ENCODE data around the gene SIN3A.

Gene SIN3A

GRCh38 chr15:75416584-75416983 lies 34.9 kb downstream of the SIN3A start:
- no peaks in the 10 kb centered on the region for H3K4me1 ChIP-seq (ENCODE audit: control insufficient read depth, insufficient read depth, low read depth, low read length)
- no peaks in the 10 kb centered on the region for H3K27me3 ChIP-seq (ENCODE audit: control insufficient read depth in 1 of 2, insufficient read depth in 1 of 2, low read length in 2 of 2)
- H3K9ac ChIP-seq (ENCODE audit: low read length) = no peak overlapping the region
- H2BK5ac ChIP-seq (ENCODE audit: low read depth, low read length, poor library complexity, severe bottlenecking) = no peak overlapping the region
- no peak overlapping the region for H4K8ac ChIP-seq (ENCODE audit: low read length)
- no peak overlapping the region for H4K91ac ChIP-seq (ENCODE audit: low read length)
- H3K18ac ChIP-seq (ENCODE audit: low read depth in 1 of 2, low read length in 2 of 2) = no peak overlapping the region
- H3K9me3 ChIP-seq (ENCODE audit: control insufficient read depth, low read length) = no peaks in the 10 kb centered on the region
- WGBS = 100% methylated on average over 1 of the region's 1 CpG
- H3K4me3 ChIP-seq (ENCODE audit: insufficient read depth in 1 of 2, low read depth in 1 of 2, low read length in 2 of 2) = no peak overlapping the region
- no peak overlapping the region for H2BK12ac ChIP-seq (ENCODE audit: low read length in 2 of 2)
- no peak overlapping the region for H2BK15ac ChIP-seq (ENCODE audit: low read depth, poor library complexity, severe bottlenecking)
- H2AK5ac ChIP-seq (ENCODE audit: low read length, severe bottlenecking) = no peak overlapping the region
- H3K4ac ChIP-seq (ENCODE audit: low read depth in 1 of 2, low read length in 2 of 2) = no peak overlapping the region
- H3K36me3 ChIP-seq (ENCODE audit: control insufficient read depth in 1 of 2, insufficient read depth in 2 of 2, low read depth in 1 of 2, low read length in 2 of 2) = peaks cover 16 to 47% of the 10 kb centered on the region in 2 experiments
- H2BK120ac ChIP-seq (ENCODE audit: low read depth, low read length) = no peak overlapping the region
- no peak overlapping the region for H3K23ac ChIP-seq (ENCODE audit: low read length in 2 of 2)
- peaks cover 19% of the 10 kb centered on the region for H3K79me1 ChIP-seq (replicated peaks; ENCODE audit: low read length, poor library complexity, severe bottlenecking)
- no peak overlapping the region for H3K14ac ChIP-seq (ENCODE audit: low read length in 2 of 2)
- no peak overlapping the region for H3K4me2 ChIP-seq (ENCODE audit: low read length, poor library complexity, severe bottlenecking)
- no peak overlapping the region for H2AFZ ChIP-seq (ENCODE audit: low read depth, low read length)
- H3K27ac ChIP-seq (ENCODE audit: low read length, poor library complexity, severe bottlenecking) = no peak overlapping the region
- DNase-seq = no peak

- Histone ChIP-seq H4K8ac (ENCODE audit: low read length) (no peak overlapping the region), H4K91ac (ENCODE audit: low read length) (no peak overlapping the region), H3K18ac (ENCODE audit: low read depth in 1 of 2, low read length in 2 of 2) (no peak overlapping the region), H3K9ac (ENCODE audit: low read length) (no peak overlapping the region), H2AFZ (ENCODE audit: low read depth, low read length) (no peak overlapping the region), H3K14ac (ENCODE audit: low read length in 2 of 2) (no peak overlapping the region), H3K9me3 (ENCODE audit: control insufficient read depth, low read length) (no peaks in the 10 kb centered on the region), H3K27ac (ENCODE audit: low read length, poor library complexity, severe bottlenecking) (no peak overlapping the region), H3K79me1 (replicated peaks; ENCODE audit: low read length, poor library complexity, severe bottlenecking) (peaks cover 17% of the 10 kb centered on the region), H3K4me1 (ENCODE audit: control insufficient read depth, insufficient read depth, low read depth, low read length) (no peaks in the 10 kb centered on the region), H3K23ac (ENCODE audit: low read length in 2 of 2) (no peak overlapping the region), H2BK12ac (ENCODE audit: low read length in 2 of 2) (no peak overlapping the region), H2BK120ac (ENCODE audit: low read depth, low read length) (no peak overlapping the region), H3K36me3 (ENCODE audit: control insufficient read depth in 1 of 2, insufficient read depth in 2 of 2, low read depth in 1 of 2, low read length in 2 of 2) (peaks cover 25 to 89% of the 10 kb centered on the region in 2 experiments), H3K27me3 (ENCODE audit: control insufficient read depth in 1 of 2, insufficient read depth in 1 of 2, low read length in 2 of 2) (no peaks in the 10 kb centered on the region), H2BK15ac (ENCODE audit: low read depth, poor library complexity, severe bottlenecking) (no peak overlapping the region), H3K4ac (ENCODE audit: low read depth in 1 of 2, low read length in 2 of 2) (no peak overlapping the region), H2AK5ac (ENCODE audit: low read length, severe bottlenecking) (no peak overlapping the region), H2BK5ac (ENCODE audit: low read depth, low read length, poor library complexity, severe bottlenecking) (no peak overlapping the region), H3K4me2 (ENCODE audit: low read length, poor library complexity, severe bottlenecking) (no peak overlapping the region), H3K4me3 (ENCODE audit: insufficient read depth in 1 of 2, low read depth in 1 of 2, low read length in 2 of 2) (no peak overlapping the region)
- 94% methylated on average over 6 of the region's 6 CpGs for WGBS
- no peak for DNase-seq
Measured at GRCh38 chr15:75410196-75410595, 41.3 kb downstream of the SIN3A start.

- Histone ChIP-seq H2AK5ac (ENCODE audit: low read length, severe bottlenecking) (no peak overlapping the region), H3K27ac (ENCODE audit: low read length, poor library complexity, severe bottlenecking) (no peak overlapping the region), H2AFZ (ENCODE audit: low read depth, low read length) (no peak overlapping the region), H3K79me1 (replicated peaks; ENCODE audit: low read length, poor library complexity, severe bottlenecking) (peaks cover 17% of the 10 kb centered on the region), H2BK12ac (ENCODE audit: low read length in 2 of 2) (no peak overlapping the region), H3K14ac (ENCODE audit: low read length in 2 of 2) (no peak overlapping the region), H2BK120ac (ENCODE audit: low read depth, low read length) (no peak overlapping the region), H2BK5ac (ENCODE audit: low read depth, low read length, poor library complexity, severe bottlenecking) (no peak overlapping the region), H4K91ac (ENCODE audit: low read length) (no peak overlapping the region), H3K9ac (ENCODE audit: low read length) (no peak overlapping the region), H3K4me3 (ENCODE audit: insufficient read depth in 1 of 2, low read depth in 1 of 2, low read length in 2 of 2) (no peak overlapping the region), H3K9me3 (ENCODE audit: control insufficient read depth, low read length) (no peaks in the 10 kb centered on the region), H3K27me3 (ENCODE audit: control insufficient read depth in 1 of 2, insufficient read depth in 1 of 2, low read length in 2 of 2) (no peaks in the 10 kb centered on the region), H3K23ac (ENCODE audit: low read length in 2 of 2) (no peak overlapping the region), H3K36me3 (ENCODE audit: control insufficient read depth in 1 of 2, insufficient read depth in 2 of 2, low read depth in 1 of 2, low read length in 2 of 2) (peaks cover 33 to 86% of the 10 kb centered on the region in 2 experiments), H4K8ac (ENCODE audit: low read length) (no peak overlapping the region), H3K4ac (ENCODE audit: low read depth in 1 of 2, low read length in 2 of 2) (no peak overlapping the region), H3K4me2 (ENCODE audit: low read length, poor library complexity, severe bottlenecking) (no peak overlapping the region), H2BK15ac (ENCODE audit: low read depth, poor library complexity, severe bottlenecking) (no peak overlapping the region), H3K4me1 (ENCODE audit: control insufficient read depth, insufficient read depth, low read depth, low read length) (no peaks in the 10 kb centered on the region), H3K18ac (ENCODE audit: low read depth in 1 of 2, low read length in 2 of 2) (no peak overlapping the region)
- WGBS = 100% methylated on average over 1 of the region's 1 CpG
- DNase-seq = no peak
Measured at GRCh38 chr15:75407083-75407482, 44.4 kb downstream of the SIN3A start.

- H3K9me3 ChIP-seq (ENCODE audit: control insufficient read depth, low read length) = no peaks in the 10 kb centered on the region
- H3K27ac ChIP-seq (ENCODE audit: low read length, poor library complexity, severe bottlenecking) = no peak overlapping the region
- H2AFZ ChIP-seq (ENCODE audit: low read depth, low read length) = no peak overlapping the region
- H3K18ac ChIP-seq (ENCODE audit: low read depth in 1 of 2, low read length in 2 of 2) = no peak overlapping the region
- H2BK12ac ChIP-seq (ENCODE audit: low read length in 2 of 2) = no peak overlapping the region
- no peak overlapping the region for H4K8ac ChIP-seq (ENCODE audit: low read length)
- H3K4ac ChIP-seq (ENCODE audit: low read depth in 1 of 2, low read length in 2 of 2) = no peak overlapping the region
- H3K14ac ChIP-seq (ENCODE audit: low read length in 2 of 2) = no peak overlapping the region
- 100% methylated on average over 2 of the region's 2 CpGs for WGBS
- no peak overlapping the region for H2BK5ac ChIP-seq (ENCODE audit: low read depth, low read length, poor library complexity, severe bottlenecking)
- H3K27me3 ChIP-seq (ENCODE audit: control insufficient read depth in 1 of 2, insufficient read depth in 1 of 2, low read length in 2 of 2) = no peaks in the 10 kb centered on the region
- no peak overlapping the region for H2BK15ac ChIP-seq (ENCODE audit: low read depth, poor library complexity, severe bottlenecking)
- no peak overlapping the region for H2AK5ac ChIP-seq (ENCODE audit: low read length, severe bottlenecking)
- peaks cover 28 to 83% of the 10 kb centered on the region in 2 experiments for H3K36me3 ChIP-seq (ENCODE audit: control insufficient read depth in 1 of 2, insufficient read depth in 2 of 2, low read depth in 1 of 2, low read length in 2 of 2)
- H3K4me1 ChIP-seq (ENCODE audit: control insufficient read depth, insufficient read depth, low read depth, low read length) = no peaks in the 10 kb centered on the region
- no peak overlapping the region for H3K4me2 ChIP-seq (ENCODE audit: low read length, poor library complexity, severe bottlenecking)
- no peak overlapping the region for H3K23ac ChIP-seq (ENCODE audit: low read length in 2 of 2)
- H3K79me1 ChIP-seq (replicated peaks; ENCODE audit: low read length, poor library complexity, severe bottlenecking) = peaks cover 20% of the 10 kb centered on the region
- no peak overlapping the region for H3K4me3 ChIP-seq (ENCODE audit: insufficient read depth in 1 of 2, low read depth in 1 of 2, low read length in 2 of 2)
- no peak overlapping the region for H4K91ac ChIP-seq (ENCODE audit: low read length)
- no peak overlapping the region for H2BK120ac ChIP-seq (ENCODE audit: low read depth, low read length)
- no peak for DNase-seq
- no peak overlapping the region for H3K9ac ChIP-seq (ENCODE audit: low read length)
Measured at GRCh38 chr15:75403892-75404291, 47.6 kb downstream of the SIN3A start.
